SK-N-MC (cell line): ENCODE measurements around the gene RUNX2.

Experiments used
- EZH2 ChIP-seq: fragments of 200-600 bp; sonication (generic); IDR thresholded peaks from one replicate; pipeline ENCODE4 v1.6.1; 2017; ENCODE audit warnings: antibody characterized with exemption
- FOXP2 ChIP-seq: optimal IDR thresholded peaks from 2 replicates; pipeline ENCODE3; 2011; ENCODE audit warnings: mild to moderate bottlenecking, moderate library complexity; ENCODE audit not compliant: insufficient read depth; ENCODE audit errors: extremely low read length, control extremely low read depth
- POLR2AphosphoS5 ChIP-seq: IDR thresholded peaks from 2 replicates; pipeline ENCODE4 v1.6.1; 2012; ENCODE audit warnings: mild to moderate bottlenecking, low read depth, low read length, borderline replicate concordance

- no peak for TF ChIP-seq POLR2AphosphoS5
- no peak for TF ChIP-seq EZH2
- TF ChIP-seq FOXP2 = no peak
These were observed 27.4 kb upstream of the RUNX2 start for GRCh38 chr6:45300736-45301135.
